ENCODE data around the gene SIK3.
"Not testable (repeated sequence)": the region's sequence is repeated elsewhere in the genome, so short reads cannot be mapped to it uniquely, and the experiment has no call there.

SIK3 gene

DNA sequence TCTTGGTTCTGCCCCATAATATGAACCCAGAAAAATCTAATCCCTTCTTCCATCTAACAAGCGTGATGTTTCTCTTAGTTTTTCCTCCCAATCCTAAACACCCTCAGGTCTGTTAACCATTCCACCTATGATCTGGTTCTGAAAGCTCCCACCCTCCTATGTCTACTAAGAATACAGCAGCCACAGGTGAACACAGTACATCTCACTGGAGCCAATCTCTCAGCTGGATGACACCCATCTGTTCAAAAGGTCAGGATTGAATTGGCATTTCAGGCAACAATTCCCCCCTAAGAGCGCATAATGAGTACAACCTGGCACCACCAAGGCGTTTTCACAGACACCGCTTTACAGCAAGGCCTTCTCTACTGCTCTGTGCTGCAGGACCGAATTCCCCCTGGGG, 241.8 kb downstream of the SIK3 start:
- no peak for DNase-seq

DNA sequence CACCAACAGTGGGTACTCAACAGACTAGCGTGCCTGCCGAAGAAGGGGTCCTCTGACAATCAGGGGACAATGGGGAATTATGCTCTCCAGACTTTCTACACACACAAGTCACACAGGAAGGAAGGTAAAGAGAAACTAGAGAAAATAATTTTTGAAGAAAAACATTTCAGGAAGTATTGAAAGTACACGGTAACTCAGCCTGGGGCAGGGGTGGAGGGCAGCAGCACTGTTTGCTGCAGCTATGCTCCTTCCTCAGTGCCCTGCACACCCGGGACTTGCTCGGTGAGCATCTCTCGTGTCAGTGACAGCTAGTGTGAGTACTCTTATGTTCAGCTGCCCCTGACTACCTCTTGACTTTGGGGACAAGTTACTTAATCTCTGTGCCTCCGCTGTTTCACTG, 242.8 kb downstream of the SIK3 start:
- no peak for DNase-seq

DNA sequence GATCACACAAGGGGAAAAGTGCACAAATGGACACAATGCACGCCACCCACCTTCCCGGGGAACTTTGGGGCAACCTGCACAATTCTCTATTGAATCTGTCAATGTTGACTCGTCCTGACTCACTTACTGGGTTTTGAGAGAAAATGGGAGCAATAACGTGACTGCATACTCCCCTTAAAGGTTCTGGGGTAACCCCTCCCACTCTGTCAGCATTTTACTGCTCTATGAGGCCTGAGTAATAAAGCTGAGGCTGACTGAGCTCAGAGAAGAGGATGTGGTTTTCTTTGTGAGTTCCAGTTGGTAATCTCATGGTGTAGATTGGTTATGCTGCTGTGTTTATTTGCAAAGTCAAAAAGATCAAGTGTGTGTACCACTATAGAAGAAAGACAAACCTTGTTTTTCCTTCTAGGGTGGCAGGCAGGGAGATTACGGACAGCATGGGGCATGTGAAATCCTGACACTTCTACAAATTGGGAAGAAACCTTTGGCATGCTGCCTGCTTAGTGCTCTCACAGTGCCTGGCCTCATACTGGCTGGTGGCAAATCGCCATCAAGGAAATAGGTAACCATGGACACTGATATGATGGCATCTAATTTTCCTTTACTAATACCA, 244.7 kb downstream of the SIK3 start:
- no peak for DNase-seq

DNA sequence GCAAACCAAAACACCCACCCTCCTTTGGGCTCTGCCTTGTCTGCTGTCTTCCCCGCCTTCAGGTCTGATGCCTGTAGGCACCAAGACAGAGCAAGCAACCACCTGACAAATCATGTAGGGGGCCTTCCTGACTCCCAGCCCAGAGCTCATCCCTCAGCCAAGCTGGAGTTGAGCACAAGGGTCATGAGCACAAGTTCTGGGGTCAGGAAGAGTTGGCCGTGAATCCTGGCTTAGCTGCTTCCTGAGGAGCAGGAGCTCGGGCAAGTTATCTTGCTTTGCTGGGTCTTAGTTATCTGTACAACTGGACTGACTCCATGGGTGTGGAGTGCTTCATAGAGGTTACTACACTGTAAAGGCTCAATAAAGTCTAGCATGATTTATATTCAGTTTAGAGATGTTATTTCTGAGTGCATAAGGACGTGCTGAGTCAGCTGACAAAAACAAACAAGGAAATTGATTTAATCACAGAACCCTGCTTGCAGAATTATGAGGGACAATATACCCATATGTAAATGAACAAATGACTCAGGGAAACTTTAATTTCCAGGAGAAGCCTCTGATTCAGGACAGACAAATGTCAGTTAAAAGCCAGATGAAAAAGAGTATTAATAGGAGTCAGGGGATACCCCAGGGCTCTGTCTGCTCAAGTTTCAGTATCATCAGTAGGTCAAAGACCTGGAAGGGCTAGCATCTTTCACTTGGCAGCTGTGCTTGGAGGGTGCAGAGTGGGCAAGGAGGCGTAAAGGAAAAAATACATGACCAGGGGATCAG, 245.8 kb downstream of the SIK3 start:
- DNase-seq: no peak

DNA sequence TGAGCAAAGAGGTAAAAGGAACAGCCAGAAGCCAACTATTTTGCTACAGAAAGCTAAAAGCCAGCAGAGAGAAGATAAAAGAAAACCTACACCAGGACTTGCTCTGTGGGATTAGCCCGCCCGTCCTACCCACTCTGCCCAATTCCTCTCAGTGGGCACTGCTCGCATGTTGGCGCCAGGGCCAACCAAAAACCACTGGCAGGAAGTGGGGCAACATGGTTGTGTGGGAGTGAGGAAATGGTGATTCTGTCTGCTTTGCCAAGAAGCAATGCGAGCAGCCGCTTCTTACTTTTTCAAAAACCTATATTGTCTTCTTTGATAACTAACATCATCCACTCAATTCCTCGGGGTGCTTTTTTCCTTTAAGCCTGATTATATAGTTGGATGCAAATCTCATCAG, 246.6 kb downstream of the SIK3 start:
- no peak for DNase-seq

DNA sequence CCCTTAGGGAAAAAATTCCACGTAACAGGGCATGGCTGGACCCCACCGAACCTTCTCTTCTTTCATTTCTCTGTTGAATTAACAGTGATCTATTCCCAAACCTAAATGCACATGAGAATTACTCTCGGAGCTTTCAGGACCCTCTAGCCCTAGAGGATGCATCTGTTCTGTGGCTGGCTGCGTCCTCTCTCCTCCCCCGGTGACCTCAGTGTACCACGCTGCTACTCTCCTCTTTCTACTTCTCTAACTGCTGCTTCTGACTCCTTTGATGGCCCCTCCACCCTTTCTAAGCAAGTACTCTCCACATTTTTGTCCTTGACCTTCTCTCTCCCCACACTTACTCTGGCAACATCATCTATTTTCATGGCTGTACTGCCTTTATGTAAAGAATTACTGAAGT, 248.7 kb downstream of the SIK3 start:
- DNase-seq: no peak

DNA sequence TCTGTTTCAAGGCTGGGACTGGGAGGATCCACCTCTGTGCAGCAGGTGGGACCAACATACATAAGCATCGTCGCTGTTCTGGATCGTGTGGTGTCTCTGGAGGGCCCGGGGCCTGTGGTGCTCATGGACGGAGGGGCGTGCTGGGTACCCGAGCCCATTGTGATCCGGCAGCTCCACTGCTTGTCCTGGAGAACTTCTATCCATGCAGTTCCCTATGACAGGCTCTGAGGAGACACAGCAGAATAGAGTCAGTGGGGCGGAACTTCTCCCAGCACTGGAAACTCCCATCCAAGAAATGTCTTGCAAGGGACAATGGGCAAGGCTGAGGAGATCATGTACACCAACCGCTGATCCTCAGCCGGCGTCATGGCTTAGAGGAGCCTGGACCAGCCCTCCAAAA, 249.2 kb downstream of the SIK3 start:
- no peak for DNase-seq

DNA sequence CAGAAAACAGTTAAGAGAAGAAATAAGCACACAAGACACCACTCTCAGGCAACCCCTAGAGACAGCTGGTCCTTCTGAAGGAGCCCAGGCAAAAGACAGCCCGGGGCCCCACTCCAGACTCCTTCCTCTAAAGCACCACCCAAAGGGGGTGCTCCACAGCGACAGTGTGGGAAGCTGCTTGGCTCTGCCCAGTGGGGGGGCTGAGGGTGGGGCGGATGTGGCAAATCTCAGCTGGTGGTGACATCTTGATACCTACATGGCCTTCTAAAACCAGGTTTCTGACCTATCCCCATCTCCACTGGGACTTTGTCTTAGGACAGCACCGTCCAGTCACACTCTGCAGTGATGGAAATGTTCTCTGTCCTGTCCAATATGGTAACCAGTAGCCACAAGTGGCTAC, 250.6 kb downstream of the SIK3 start:
- no peak for DNase-seq

DNA sequence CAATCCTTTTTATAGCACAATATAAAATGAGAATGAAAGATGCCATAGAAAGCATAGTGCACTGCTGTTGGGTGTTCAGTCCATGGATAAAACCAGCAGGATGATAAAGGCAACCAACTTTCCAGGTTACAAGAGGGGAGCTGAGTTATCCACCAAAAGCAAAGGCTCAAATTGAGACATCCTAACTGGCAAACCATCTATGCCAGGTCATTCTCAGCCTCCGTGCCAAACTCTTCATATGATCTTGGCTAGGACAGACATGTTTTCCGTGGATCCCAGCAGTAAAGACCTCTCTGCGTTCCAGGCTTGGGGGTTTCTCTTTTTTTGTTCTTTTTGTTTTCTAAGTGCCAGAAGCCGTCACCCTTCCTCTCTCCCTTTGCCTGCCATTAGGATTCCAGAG, 253.5 kb downstream of the SIK3 start:
- DNase-seq: no peak

DNA sequence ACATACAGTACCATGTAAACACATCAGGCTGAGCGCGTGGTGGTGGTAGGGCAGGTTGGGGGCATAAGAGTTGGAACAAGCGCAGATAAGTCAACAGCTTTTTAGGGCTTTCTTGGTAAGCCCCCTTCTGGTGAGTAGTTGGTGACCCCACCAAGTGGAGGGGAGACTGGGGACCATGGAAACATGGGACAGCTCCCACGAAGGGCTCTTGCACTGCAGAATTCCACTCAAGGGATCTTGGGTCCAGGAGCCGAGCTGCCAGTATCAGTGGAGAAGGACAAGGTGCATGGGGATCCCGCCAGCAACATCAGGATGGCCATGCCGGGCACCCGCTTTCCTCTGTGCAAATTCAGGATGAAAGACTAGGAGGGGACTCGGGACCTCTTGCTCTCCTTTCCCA, 254.6 kb downstream of the SIK3 start:
- no peak for DNase-seq

DNA sequence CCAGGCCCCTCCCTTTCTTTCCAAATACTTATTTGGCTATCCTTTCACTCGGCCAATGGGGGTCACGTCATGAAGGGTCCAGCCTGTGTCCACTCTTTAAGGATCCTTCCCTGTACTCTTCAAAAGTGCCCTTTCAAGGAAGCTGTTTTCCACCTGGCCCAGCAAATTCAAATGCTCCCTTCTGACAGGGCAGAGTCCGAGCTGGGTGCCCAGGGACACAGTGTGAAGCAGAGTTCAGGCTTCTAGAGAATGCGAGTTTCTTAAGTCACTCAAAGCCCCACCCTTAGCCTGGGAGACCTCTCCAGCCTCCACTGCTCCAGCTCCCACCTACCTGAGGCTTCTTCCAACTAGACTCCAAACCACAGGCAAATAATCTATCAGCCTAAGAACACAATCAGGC, 255.3 kb downstream of the SIK3 start:
- DNase-seq: no peak

DNA sequence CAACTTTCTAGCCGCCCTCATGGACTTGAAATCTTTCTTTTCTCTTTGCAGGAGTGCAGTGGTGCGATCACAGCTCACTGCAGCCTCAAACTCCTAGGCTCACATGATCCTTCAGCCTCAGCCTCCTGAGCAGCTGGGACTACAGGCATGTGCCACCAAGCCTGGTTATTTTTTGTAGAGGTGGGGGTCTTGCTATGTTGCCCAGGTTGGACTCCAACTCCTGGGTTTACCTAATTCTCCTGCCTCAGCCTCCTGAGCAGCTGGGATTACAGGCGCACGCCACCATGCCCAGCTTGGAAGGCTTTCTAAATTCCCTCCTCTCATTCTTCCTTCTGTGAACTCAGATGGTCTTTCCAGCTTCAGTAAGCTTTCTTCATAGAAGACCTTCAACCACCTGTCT, 256.1 kb downstream of the SIK3 start:
- no peak for DNase-seq

DNA sequence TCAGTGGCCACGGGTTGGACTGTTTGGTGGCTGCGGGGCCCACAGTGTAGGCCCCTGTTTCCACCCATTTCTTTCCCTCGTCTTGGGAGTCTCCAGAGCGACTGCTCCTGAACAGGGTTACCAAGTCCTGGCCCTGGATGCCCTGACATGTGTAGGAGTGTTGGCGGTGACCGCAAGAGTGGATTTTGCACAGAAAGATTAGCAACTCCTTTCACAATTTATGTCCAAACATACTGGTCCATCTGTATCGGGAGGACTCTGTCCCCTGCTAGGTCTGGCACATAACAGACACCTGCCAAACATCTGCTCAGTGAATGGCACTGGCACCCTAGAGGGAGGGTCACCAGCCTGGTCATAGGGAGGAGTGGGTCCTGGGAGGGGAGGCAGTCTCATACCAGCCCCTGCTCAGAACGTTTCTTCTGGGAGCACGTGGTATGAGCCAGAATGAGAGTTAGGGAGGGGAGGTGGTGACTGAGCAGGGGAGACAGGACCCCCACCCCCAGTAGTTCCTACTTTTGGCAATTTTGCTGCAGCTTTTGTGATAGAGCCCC, 257.4 kb downstream of the SIK3 start:
- DNase-seq: no peak

DNA sequence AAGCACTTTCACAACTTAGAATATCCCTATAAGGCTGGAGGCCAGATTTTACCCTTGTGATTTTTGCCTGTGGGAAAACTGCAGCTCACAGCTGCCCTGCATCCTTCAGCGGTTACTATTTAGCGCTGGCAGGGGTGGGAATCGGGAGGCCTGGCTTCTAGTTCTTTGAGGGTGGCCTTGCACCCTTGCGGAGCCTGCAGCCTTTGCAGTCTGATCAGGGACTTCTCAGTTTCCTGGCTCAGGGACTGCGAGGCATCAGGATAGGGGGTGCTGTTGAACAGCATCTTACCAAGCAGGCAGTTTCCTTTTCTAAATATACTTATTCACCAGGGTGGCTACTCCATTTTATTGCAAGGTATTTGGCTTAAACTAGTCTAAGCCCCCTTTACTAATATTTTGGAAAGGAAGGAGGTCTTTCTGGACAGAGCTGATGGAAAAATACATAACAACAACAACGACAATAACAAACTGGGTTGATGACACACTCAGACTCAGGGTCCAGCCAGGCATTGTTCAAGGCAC, 257.9 kb downstream of the SIK3 start:
- DNase-seq: no peak

DNA sequence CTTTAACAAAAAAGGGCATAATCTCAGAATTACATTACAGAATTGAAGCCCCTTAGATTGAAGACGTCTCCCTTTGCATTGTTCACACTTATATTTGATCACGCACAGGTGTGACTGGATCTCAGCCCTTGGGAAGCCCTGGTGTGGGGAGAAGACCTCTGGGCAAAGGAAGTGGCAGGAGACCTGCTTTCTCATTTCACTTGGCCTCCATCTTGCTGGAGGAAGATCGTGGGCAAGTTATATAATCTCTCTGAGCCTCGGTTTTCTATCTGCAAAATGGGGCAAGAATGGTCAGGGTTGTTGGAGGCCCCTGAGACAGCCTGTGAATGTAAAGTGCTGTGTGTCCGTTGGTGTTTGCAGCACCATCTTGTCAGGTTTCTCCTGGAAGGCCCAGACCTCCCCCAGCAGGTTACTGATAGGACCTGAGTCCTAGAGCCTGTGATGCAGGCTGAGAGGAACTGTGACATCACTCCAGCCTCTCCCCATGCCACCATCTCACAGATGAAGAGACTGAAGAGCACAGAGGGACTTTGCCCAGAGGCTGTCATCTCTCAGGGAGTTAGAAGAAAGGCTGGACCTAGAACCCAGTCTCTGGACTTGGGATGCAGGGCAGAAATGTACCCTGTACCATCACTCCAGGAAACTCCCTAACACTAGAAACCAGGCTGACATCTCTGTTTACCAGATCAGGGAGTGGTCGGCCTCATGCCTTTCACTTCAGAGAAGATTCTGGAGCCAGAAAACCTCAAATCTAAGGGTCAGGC, 259.7 kb downstream of the SIK3 start:
- no peak for DNase-seq

DNA sequence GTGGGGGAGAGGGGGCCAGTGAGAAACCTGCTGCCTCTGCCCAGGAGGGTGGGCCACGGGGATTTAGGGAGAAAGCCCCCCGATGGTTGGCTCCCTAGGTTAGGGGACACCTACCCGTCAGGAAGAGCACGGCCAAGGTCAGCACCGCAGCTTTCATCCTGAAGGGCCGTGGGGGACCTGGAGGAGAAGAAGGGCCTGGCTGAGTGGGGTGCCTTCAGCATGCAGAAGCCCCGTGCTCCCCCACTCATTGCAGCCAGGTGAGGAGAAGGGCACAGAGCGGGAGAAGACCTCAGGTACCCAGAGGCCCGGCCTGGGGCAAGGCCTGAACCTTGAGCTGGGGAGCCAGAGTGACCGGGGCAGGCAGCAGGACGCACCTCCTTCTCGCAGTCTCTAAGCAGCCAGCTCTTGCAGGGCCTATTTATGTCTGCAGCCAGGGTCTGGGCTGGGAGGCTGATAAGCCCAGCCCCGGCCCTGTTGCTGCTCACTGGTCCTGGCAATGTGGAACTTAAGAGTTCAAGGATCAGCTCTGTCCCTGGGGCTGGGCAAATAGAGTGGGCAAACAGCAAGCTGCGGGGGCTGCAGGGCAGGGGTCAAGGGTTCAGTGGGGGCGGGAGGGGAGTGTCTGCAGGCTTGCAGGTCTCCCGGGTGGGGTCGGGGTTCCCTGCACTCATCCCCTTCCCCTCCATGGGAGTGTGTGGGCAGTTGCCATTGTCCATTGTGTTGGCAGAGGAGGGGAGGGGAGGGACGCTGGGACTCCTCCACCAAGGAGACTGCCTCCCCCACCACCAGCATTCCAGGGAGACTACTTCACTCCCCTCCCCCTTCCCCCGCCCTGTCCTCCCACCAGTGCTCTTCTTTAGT, 260.8 kb downstream of the SIK3 start, which contains the start of gene APOA1:
Gene APOA1, minus strand, starts transcription at position 392 of the 861 bp plus-strand sequence. Its CDS starts 235 bp downstream, at position 157.
- no peak for DNase-seq

DNA sequence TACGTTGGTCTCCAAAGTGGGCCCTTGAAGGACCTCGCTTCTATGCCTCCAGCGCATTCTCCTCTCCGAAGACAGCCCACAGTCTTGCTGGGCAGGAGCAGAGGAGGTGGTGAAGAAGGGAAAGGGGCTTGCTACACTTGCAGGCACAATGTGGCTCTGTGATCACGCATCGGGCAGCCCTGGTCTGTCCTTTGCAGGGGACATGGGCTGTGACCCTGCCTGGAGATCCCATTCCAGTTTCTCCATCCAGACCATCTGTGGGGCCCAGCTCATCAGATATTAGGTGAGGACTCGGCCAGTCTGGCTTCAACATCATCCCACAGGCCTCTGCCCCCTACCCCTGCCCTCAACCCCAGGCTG, 261.6 kb downstream of the SIK3 start:
- no peak for DNase-seq

DNA sequence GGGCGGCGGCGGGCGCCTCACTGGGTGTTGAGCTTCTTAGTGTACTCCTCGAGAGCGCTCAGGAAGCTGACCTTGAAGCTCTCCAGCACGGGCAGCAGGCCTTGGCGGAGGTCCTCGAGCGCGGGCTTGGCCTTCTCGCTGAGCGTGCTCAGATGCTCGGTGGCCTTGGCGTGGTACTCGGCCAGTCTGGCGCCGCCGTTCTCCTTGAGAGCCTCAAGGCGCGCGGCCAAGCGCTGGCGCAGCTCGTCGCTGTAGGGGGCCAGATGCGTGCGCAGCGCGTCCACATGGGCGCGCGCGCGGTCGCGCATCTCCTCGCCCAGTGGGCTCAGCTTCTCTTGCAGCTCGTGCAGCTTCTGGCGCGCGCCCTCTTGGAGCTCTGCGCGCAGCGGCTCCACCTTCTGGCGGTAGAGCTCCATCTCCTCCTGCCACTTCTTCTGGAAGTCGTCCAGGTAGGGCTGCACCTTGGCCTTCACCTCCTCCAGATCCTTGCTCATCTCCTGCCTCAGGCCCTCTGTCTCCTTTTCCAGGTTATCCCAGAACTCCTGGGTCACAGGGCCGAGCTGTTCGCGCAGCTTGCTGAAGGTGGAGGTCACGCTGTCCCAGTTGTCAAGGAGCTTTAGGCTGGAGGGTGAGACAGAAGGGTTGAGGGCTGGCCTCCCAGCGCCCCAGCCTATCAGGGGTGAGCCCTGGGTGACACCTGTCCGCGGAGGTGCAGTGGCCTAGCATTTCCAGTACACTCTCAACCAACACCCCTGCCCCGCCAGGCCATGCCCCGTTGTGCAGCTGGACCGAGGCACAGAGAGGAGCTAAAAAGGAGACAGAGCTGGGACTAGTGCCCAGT, 262.2 kb downstream of the SIK3 start:
- peak; percentile 79 to 85 for DNase-seq

DNA sequence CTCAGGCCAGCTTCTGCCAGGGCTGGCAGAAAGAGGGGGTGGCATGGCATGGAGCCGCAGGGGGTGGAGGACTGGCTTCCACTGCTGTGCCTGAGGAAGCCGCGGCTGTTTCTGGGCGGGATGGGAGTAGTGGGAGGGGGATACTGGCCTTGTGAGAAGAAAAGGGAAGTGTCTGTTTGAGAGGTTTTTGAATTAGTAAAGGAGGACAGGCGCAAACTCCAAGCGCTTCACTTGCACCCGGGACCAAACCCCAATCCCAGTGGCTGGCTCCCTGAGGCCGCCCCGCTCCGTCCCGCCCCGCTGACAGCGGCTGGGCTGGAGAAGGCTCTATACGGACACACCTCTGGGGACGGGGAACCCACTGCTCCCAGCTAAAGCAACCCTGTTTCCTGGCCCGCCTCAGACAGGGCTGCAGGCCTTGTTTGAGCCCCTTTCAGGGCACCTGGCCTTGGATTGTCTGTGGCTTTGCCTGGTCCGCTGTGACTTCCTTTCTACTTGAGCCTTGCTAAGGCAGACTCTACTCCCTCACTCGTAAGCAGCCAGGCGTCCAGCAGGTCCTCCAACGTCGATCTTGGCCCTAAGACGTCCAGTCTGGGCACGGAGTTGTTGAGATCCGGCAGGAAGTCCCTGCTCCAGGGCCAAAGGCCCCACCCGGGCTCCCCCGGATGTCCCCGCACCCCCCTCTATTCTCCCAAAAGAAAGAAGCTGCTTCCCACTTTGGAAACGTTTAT, 263.0 kb downstream of the SIK3 start:
- no peak for DNase-seq

DNA sequence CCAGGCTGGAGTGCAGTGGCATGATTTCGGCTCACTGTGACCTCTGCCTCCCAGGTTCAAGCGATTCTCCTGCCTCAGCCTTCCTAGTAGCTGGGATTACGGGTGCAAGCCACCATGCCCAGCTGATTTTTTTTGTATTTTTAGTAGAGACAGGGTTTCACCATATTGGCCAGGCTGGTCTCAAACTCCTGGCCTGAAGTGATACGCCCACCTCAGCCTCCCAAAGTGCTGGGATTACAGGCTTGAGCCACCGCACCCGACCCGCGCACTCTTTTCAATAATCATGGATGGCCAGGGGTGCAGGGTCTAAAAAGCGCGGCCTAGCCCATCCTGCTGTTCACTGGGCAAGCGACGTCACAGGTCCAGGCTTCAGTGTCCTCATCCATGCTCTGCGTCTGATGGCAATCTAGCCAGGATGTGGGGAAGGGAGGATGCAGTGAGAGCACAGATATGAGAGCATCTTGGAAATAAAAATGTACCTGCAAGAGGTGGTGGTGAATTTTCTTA, 263.6 kb downstream of the SIK3 start:
- not testable (repeated sequence) for DNase-seq

All from NCI-H187 (cell line).